ENCODE measurements around the gene TRERF1.

TRERF1 gene

GRCh38 chr6:42269974-42270510, 181.7 kb downstream of the TRERF1 start:
- TF ChIP-seq POLR2AphosphoS5 (IDR thresholded peaks at IDR 0.05; ENCODE audit: borderline replicate concordance, low read depth, low read length), result no peak
- no peak for TF ChIP-seq EZH2 (IDR thresholded peaks at IDR 0.05)
- no peak for TF ChIP-seq FOXP2 (optimal IDR thresholded peaks at IDR 0.05; ENCODE audit: control extremely low read depth, extremely low read length, insufficient read depth)
- no peak overlapping the region for H3K27ac ChIP-seq
- H3K4me3 ChIP-seq, result no peak overlapping the region
- no peaks in the 10 kb centered on the region for H3K9me3 ChIP-seq (ENCODE audit: low read depth, low read length)
- no peaks in the 10 kb centered on the region; the same call in 1 of the 2 replicates for H3K36me3 ChIP-seq (ENCODE audit: insufficient read depth, low read length)
- no peak for DNase-seq (ENCODE audit: low read depth, low spot score)
- H3K9ac ChIP-seq (ENCODE audit: insufficient read length), result no peak overlapping the region

GRCh38 chr6:42269553-42269952, 182.2 kb downstream of the TRERF1 start:
- Histone ChIP-seq H3K36me3 (ENCODE audit: insufficient read depth, low read length) (no peaks in the 10 kb centered on the region; the same call in 1 of the 2 replicates), H3K9me3 (ENCODE audit: low read depth, low read length) (no peaks in the 10 kb centered on the region), H3K9ac (ENCODE audit: insufficient read length) (no peak overlapping the region), H3K27ac (no peak overlapping the region), H3K4me3 (no peak overlapping the region)
- no peak for TF ChIP-seq POLR2AphosphoS5 (IDR thresholded peaks at IDR 0.05; ENCODE audit: borderline replicate concordance, low read depth, low read length)
- no peak for TF ChIP-seq EZH2 (IDR thresholded peaks at IDR 0.05)
- no peak for TF ChIP-seq FOXP2 (optimal IDR thresholded peaks at IDR 0.05; ENCODE audit: control extremely low read depth, extremely low read length, insufficient read depth)
- no peak for DNase-seq (ENCODE audit: low read depth, low spot score)

GRCh38 chr6:42268835-42269204, 182.9 kb downstream of the TRERF1 start:
- no peak for DNase-seq (ENCODE audit: low read depth, low spot score)
- TF ChIP-seq POLR2AphosphoS5 (IDR thresholded peaks at IDR 0.05; ENCODE audit: borderline replicate concordance, low read depth, low read length) (no peak), EZH2 (IDR thresholded peaks at IDR 0.05) (no peak), FOXP2 (optimal IDR thresholded peaks at IDR 0.05; ENCODE audit: control extremely low read depth, extremely low read length, insufficient read depth) (no peak)
- H3K9ac ChIP-seq (ENCODE audit: insufficient read length), result no peak overlapping the region
- H3K9me3 ChIP-seq (ENCODE audit: low read depth, low read length), result no peaks in the 10 kb centered on the region
- H3K27ac ChIP-seq, result no peak overlapping the region
- no peak overlapping the region for H3K4me3 ChIP-seq
- H3K36me3 ChIP-seq (ENCODE audit: insufficient read depth, low read length), result no peaks in the 10 kb centered on the region; the same call in 1 of the 2 replicates

- Histone ChIP-seq H3K36me3 (ENCODE audit: insufficient read depth, low read length) (no peaks in the 10 kb centered on the region; the same call in 1 of the 2 replicates), H3K4me3 (no peak overlapping the region), H3K9me3 (ENCODE audit: low read depth, low read length) (no peaks in the 10 kb centered on the region), H3K27ac (no peak overlapping the region), H3K9ac (ENCODE audit: insufficient read length) (no peak overlapping the region)
- no peak for DNase-seq (ENCODE audit: low read depth, low spot score)
- TF ChIP-seq POLR2AphosphoS5 (IDR thresholded peaks at IDR 0.05; ENCODE audit: borderline replicate concordance, low read depth, low read length) (no peak), EZH2 (IDR thresholded peaks at IDR 0.05) (no peak), FOXP2 (optimal IDR thresholded peaks at IDR 0.05; ENCODE audit: control extremely low read depth, extremely low read length, insufficient read depth) (no peak)
Measured at GRCh38 chr6:42268016-42268834, 183.5 kb downstream of the TRERF1 start.

GRCh38 chr6:42266538-42266937, 185.2 kb downstream of the TRERF1 start:
- no peak overlapping the region for H3K27ac ChIP-seq
- H3K9me3 ChIP-seq (ENCODE audit: low read depth, low read length), result no peaks in the 10 kb centered on the region
- H3K36me3 ChIP-seq (ENCODE audit: insufficient read depth, low read length), result no peaks in the 10 kb centered on the region; the same call in 1 of the 2 replicates
- TF ChIP-seq FOXP2 (optimal IDR thresholded peaks at IDR 0.05; ENCODE audit: control extremely low read depth, extremely low read length, insufficient read depth), result no peak
- no peak for TF ChIP-seq EZH2 (IDR thresholded peaks at IDR 0.05)
- no peak for TF ChIP-seq POLR2AphosphoS5 (IDR thresholded peaks at IDR 0.05; ENCODE audit: borderline replicate concordance, low read depth, low read length)
- H3K4me3 ChIP-seq, result no peak overlapping the region
- DNase-seq (ENCODE audit: low read depth, low spot score), result no peak
- no peak overlapping the region for H3K9ac ChIP-seq (ENCODE audit: insufficient read length)

- TF ChIP-seq POLR2AphosphoS5 (IDR thresholded peaks at IDR 0.05; ENCODE audit: borderline replicate concordance, low read depth, low read length) (no peak), EZH2 (IDR thresholded peaks at IDR 0.05) (no peak), FOXP2 (optimal IDR thresholded peaks at IDR 0.05; ENCODE audit: control extremely low read depth, extremely low read length, insufficient read depth) (no peak)
- Histone ChIP-seq H3K4me3 (no peak overlapping the region), H3K36me3 (ENCODE audit: insufficient read depth, low read length) (no peaks in the 10 kb centered on the region; the same call in 1 of the 2 replicates), H3K9me3 (ENCODE audit: low read depth, low read length) (no peaks in the 10 kb centered on the region), H3K27ac (no peak overlapping the region), H3K9ac (ENCODE audit: insufficient read length) (no peak overlapping the region)
- DNase-seq (ENCODE audit: low read depth, low spot score), result no peak
Measured at GRCh38 chr6:42264852-42265390, 186.8 kb downstream of the TRERF1 start.

- Histone ChIP-seq H3K9me3 (ENCODE audit: low read depth, low read length) (no peaks in the 10 kb centered on the region), H3K4me3 (no peak overlapping the region), H3K36me3 (ENCODE audit: insufficient read depth, low read length) (no peaks in the 10 kb centered on the region; the same call in 1 of the 2 replicates), H3K9ac (ENCODE audit: insufficient read length) (no peak overlapping the region), H3K27ac (no peak overlapping the region)
- DNase-seq (ENCODE audit: low read depth, low spot score), result no peak
- TF ChIP-seq FOXP2 (optimal IDR thresholded peaks at IDR 0.05; ENCODE audit: control extremely low read depth, extremely low read length, insufficient read depth) (no peak), EZH2 (IDR thresholded peaks at IDR 0.05) (no peak), POLR2AphosphoS5 (IDR thresholded peaks at IDR 0.05; ENCODE audit: borderline replicate concordance, low read depth, low read length) (no peak)
Measured at GRCh38 chr6:42264162-42264851, 187.4 kb downstream of the TRERF1 start.

Data from SK-N-MC (cell line).